Activated naive CD4-positive, alpha-beta T cell treated with anti-CD3 and anti-CD28 coated beads, Interleukin-2, amount 50 U/mL, for 72 hours (primary cell): ENCODE results near the gene GAD1. TPM values are rescaled to one million over a fixed set of nuclear protein-coding genes. Genes with fewer than 3 reads are reported as not detected.

Experiments
- ATAC-seq, 2 donors: fragments of 150-1000 bp; cut with Tn5 transposase; 2 replicates each; pipeline ENCODE4 v1.10.0; 2021; ENCODE audit warnings: mild to moderate bottlenecking in 2 of 2, moderate library complexity in 2 of 2
- DNase-seq, 2 donors: peaks; one replicate each; pipeline ENCODE4 v3.0.0; 2021 to 2022; ENCODE audit warnings: low spot score in 2 of 2
- H3K27ac Mint-ChIP-seq, 2 donors: one replicate each; pipeline ENCODE4 v1.8.0; 2022; ENCODE audit warnings: mild to moderate bottlenecking in 2 of 2, mixed read lengths in 2 of 2
- H3K36me3 Mint-ChIP-seq, 2 donors: one replicate each; pipeline ENCODE4 v1.8.0; 2022; ENCODE audit warnings: mixed read lengths in 2 of 2
- H3K9me3 Mint-ChIP-seq, 2 donors: one replicate each; pipeline ENCODE4 v1.8.0; 2022; ENCODE audit warnings: mixed read lengths in 2 of 2
- total RNA-seq, 2 donors: library from RNA; stranded (reverse); gene quantifications; one replicate each; pipeline ENCODE4 v1.2.3, GENCODE V29; 2022

The GAD1 gene
- total RNA-seq, 2 donors from 2014 or later, result 1.9 to 3.1 TPM

- no peaks in the 10 kb centered on the region for H3K36me3 Mint-ChIP-seq
- H3K9me3 Mint-ChIP-seq, result no peaks in the 10 kb centered on the region
- no peak for DNase-seq
- no peak for ATAC-seq
- H3K27ac Mint-ChIP-seq, result peak overlapping the region in 1 of 2 donors; percentile 70
Observed at GRCh38 chr2:170827841-170828532, 11.3 kb downstream of the GAD1 start.

- no peak for ATAC-seq
- DNase-seq, result no peak
- Mint-ChIP-seq H3K9me3 (no peaks in the 10 kb centered on the region), H3K36me3 (no peaks in the 10 kb centered on the region), H3K27ac (peak overlapping the region in 1 of 2 donors; percentile 70)
Observed at GRCh38 chr2:170828533-170828916, 11.8 kb downstream of the GAD1 start.

GRCh38 chr2:170829036-170829435, 12.3 kb downstream of the GAD1 start:
- ATAC-seq (no peak), DNase-seq (no peak)
- H3K9me3 Mint-ChIP-seq, result no peaks in the 10 kb centered on the region
- H3K36me3 Mint-ChIP-seq, result no peaks in the 10 kb centered on the region
- peak overlapping the region in 1 of 2 donors; percentile 70 for H3K27ac Mint-ChIP-seq

GRCh38 chr2:170830166-170830565, 13.5 kb downstream of the GAD1 start:
- H3K27ac Mint-ChIP-seq, result no peak overlapping the region
- DNase-seq (no peak), ATAC-seq (no peak)
- H3K9me3 Mint-ChIP-seq, result no peaks in the 10 kb centered on the region
- H3K36me3 Mint-ChIP-seq, result no peaks in the 10 kb centered on the region

- no peaks in the 10 kb centered on the region for H3K9me3 Mint-ChIP-seq
- H3K36me3 Mint-ChIP-seq, result no peaks in the 10 kb centered on the region
- no peak for DNase-seq
- no peak overlapping the region for H3K27ac Mint-ChIP-seq
- no peak for ATAC-seq
Observed at GRCh38 chr2:170831115-170831514, 14.4 kb downstream of the GAD1 start.

GRCh38 chr2:170836027-170836426, 19.3 kb downstream of the GAD1 start:
- Mint-ChIP-seq H3K27ac (no peak overlapping the region), H3K36me3 (no peaks in the 10 kb centered on the region), H3K9me3 (no peaks in the 10 kb centered on the region)
- ATAC-seq (no peak), DNase-seq (no peak)

GRCh38 chr2:170840717-170841210, 24.1 kb downstream of the GAD1 start:
- H3K36me3 Mint-ChIP-seq, result peaks cover 0 to 9% of the 10 kb centered on the region in 2 donors
- DNase-seq (no peak), ATAC-seq (peak; percentile 37 to 50)
- H3K9me3 Mint-ChIP-seq, result peaks cover 0 to 3% of the 10 kb centered on the region in 2 donors
- H3K27ac Mint-ChIP-seq, result no peak overlapping the region

GRCh38 chr2:170842785-170843184, 26.1 kb downstream of the GAD1 start:
- Mint-ChIP-seq H3K27ac (no peak overlapping the region), H3K36me3 (peaks cover 0 to 9% of the 10 kb centered on the region in 2 donors), H3K9me3 (peaks cover 0 to 3% of the 10 kb centered on the region in 2 donors)
- ATAC-seq (no peak), DNase-seq (no peak)

- peaks cover 0 to 3% of the 10 kb centered on the region in 2 donors for H3K9me3 Mint-ChIP-seq
- ATAC-seq (peak; percentile 66 to 86), DNase-seq (no peak)
- peak overlapping the region in 1 of 2 donors; percentile 68 for H3K27ac Mint-ChIP-seq
- H3K36me3 Mint-ChIP-seq, result peaks cover 0 to 9% of the 10 kb centered on the region in 2 donors
Observed at GRCh38 chr2:170843656-170844055, 27.0 kb downstream of the GAD1 start.

GRCh38 chr2:170845343-170845742, 28.7 kb downstream of the GAD1 start:
- Mint-ChIP-seq H3K9me3 (peaks cover 0 to 3% of the 10 kb centered on the region in 2 donors), H3K36me3 (peaks cover 5 to 9% of the 10 kb centered on the region in 2 donors), H3K27ac (no peak overlapping the region)
- ATAC-seq (no peak), DNase-seq (peak in 1 of 2 donors; percentile 22)

- ATAC-seq, result no peak
- no peak for DNase-seq
- Mint-ChIP-seq H3K36me3 (peaks cover 5 to 9% of the 10 kb centered on the region in 2 donors), H3K9me3 (peaks cover 0 to 3% of the 10 kb centered on the region in 2 donors), H3K27ac (no peak overlapping the region)
Observed at GRCh38 chr2:170846314-170846713, 29.6 kb downstream of the GAD1 start.

GRCh38 chr2:170847716-170848115, 31.0 kb downstream of the GAD1 start:
- DNase-seq, result no peak
- ATAC-seq, result no peak
- Mint-ChIP-seq H3K27ac (no peak overlapping the region), H3K9me3 (peaks cover 0 to 2% of the 10 kb centered on the region in 2 donors), H3K36me3 (peaks cover 2 to 5% of the 10 kb centered on the region in 2 donors)

- ATAC-seq, result no peak
- no peak overlapping the region for H3K27ac Mint-ChIP-seq
- H3K36me3 Mint-ChIP-seq, result peaks cover 0 to 5% of the 10 kb centered on the region in 2 donors
- no peaks in the 10 kb centered on the region for H3K9me3 Mint-ChIP-seq
- no peak for DNase-seq
Observed at GRCh38 chr2:170848587-170848986, 31.9 kb downstream of the GAD1 start.

GRCh38 chr2:170850251-170850650, 33.6 kb downstream of the GAD1 start:
- Mint-ChIP-seq H3K36me3 (peaks cover 0 to 5% of the 10 kb centered on the region in 2 donors), H3K27ac (peak overlapping the region in 1 of 2 donors; percentile 12), H3K9me3 (no peaks in the 10 kb centered on the region)
- DNase-seq (no peak), ATAC-seq (no peak)

GRCh38 chr2:170851635-170852034, 34.9 kb downstream of the GAD1 start:
- DNase-seq (no peak), ATAC-seq (no peak)
- Mint-ChIP-seq H3K27ac (no peak overlapping the region), H3K36me3 (peaks cover 0 to 5% of the 10 kb centered on the region in 2 donors), H3K9me3 (no peaks in the 10 kb centered on the region)

- DNase-seq (no peak), ATAC-seq (no peak)
- Mint-ChIP-seq H3K36me3 (no peaks in the 10 kb centered on the region), H3K9me3 (no peaks in the 10 kb centered on the region), H3K27ac (no peak overlapping the region)
Observed at GRCh38 chr2:170856066-170856465, 39.4 kb downstream of the GAD1 start.

- Mint-ChIP-seq H3K36me3 (no peaks in the 10 kb centered on the region), H3K9me3 (no peaks in the 10 kb centered on the region), H3K27ac (no peak overlapping the region)
- DNase-seq (no peak), ATAC-seq (no peak)
Observed at GRCh38 chr2:170862286-170862902, 45.7 kb downstream of the GAD1 start.

- Mint-ChIP-seq H3K27ac (no peak overlapping the region), H3K36me3 (no peaks in the 10 kb centered on the region), H3K9me3 (no peaks in the 10 kb centered on the region)
- no peak for DNase-seq
- ATAC-seq, result no peak
Observed at GRCh38 chr2:170863087-170863486, 46.4 kb downstream of the GAD1 start.
